ENCODE results near the gene KNCN.

KNCN gene

GRCh38 chr1:46522184-46522968 lies 29.1 kb downstream of the KNCN start:
- no peak overlapping the region for H3K4me3 ChIP-seq (ENCODE audit: low read depth, low read length)
- no peak for TF ChIP-seq CTCF (conservative IDR thresholded peaks at IDR 0.05; ENCODE audit: low read depth, low read length)
- DNase-seq (ENCODE audit: low read depth), result peak; percentile 89

DNA sequence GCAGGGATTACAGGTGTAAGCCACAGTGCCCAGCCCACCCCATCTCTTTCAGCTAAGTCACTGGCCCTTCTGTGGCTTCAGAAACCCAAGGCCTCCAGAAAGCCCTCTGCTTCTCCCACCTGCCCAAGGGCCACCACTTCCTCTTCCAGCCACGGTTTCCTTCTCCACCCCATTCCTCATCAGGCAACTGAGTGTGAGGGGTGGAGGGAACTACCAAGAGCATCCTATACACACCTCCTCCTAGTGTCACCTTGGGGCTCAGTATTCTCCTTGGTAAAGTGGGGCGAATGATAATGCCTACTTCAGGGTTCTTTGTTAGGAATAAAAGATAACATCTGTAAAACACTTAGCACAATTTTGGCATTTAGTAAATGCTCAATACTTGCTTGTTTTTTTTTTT lies 30.0 kb downstream of the KNCN start:
- TF ChIP-seq CTCF (conservative IDR thresholded peaks at IDR 0.05; ENCODE audit: low read depth, low read length), result no peak
- no peak overlapping the region for H3K4me3 ChIP-seq (ENCODE audit: low read depth, low read length)
- DNase-seq (ENCODE audit: low read depth), result no peak

DNA sequence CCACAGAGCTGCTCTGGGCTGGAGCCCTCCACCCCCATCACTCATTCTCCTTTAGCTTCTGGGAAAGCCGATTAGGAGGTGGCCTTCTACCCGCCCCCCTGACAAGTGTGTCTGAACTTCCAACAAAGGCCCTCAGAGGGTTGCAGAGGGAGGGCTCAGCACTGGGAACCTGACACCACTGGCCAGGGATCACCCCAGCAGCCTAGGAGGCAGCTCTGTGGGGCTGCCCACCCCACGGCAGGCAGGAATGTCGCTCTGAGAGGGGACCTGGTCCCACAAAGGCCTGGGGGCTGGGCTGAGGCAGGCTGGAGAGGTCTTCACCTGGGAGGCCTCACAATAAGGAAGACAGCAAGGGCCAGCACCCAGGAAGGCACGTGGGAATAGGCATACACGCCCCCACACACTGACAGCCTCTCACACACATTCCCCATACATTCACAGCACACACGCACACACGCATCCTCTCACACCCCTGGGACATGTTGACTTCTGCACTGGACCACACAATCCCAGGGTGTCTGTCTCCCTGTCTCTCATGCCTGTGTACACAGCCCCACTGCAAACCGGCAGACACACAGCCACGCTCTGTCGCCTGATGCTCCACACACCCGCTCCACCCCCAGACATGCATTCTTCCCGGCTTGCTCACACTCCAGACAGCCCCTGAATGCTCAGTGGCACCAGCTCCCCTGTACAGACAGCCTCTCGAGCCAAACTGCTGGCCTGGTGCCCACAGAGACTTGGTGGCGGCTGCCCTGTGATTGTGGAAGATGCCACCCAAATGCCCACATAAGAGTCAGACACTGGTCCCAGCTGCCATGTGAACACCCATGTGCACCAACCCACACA lies 31.2 kb downstream of the KNCN start:
- DNase-seq (ENCODE audit: low read depth), result peak; percentile 79
- no peak for TF ChIP-seq CTCF (conservative IDR thresholded peaks at IDR 0.05; ENCODE audit: low read depth, low read length)
- no peak overlapping the region for H3K4me3 ChIP-seq (ENCODE audit: low read depth, low read length)

- no peak overlapping the region for H3K4me3 ChIP-seq (ENCODE audit: low read depth, low read length)
- no peak for DNase-seq (ENCODE audit: low read depth)
- no peak for TF ChIP-seq CTCF (conservative IDR thresholded peaks at IDR 0.05; ENCODE audit: low read depth, low read length)
Observed at GRCh38 chr1:46519209-46519608, 32.2 kb downstream of the KNCN start.

DNA sequence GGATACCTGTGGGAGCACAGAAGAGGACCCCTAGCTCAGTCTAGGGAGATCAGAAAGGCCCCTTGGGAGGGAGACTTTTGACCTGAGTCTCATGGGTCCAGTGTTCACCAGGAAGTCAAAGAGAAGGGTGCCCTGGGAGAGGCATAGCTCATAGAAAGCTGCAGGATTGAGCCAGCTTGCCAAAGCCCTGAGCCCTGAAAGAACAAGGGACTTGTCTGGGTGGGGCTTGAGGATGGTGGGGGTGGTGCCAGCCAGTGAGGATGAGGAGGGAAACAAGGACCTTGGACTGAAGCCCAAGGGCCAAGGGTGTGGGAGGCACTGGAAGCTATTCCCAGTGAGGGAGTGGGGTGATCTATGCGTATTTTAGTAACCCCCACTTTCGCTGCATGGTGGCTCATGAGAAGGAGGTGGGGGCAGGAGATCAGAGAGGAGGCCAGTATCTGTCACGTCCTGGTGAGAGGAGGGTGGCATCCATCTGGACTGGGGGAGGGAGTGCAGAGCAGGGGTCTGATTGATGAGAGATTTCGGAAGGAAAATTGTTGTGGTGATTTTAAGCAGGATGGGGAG lies 33.4 kb downstream of the KNCN start:
- no peak overlapping the region for H3K4me3 ChIP-seq (ENCODE audit: low read depth, low read length)
- no peak for DNase-seq (ENCODE audit: low read depth)
- no peak for TF ChIP-seq CTCF (conservative IDR thresholded peaks at IDR 0.05; ENCODE audit: low read depth, low read length)

- no peak for TF ChIP-seq CTCF (conservative IDR thresholded peaks at IDR 0.05; ENCODE audit: low read depth, low read length)
- H3K4me3 ChIP-seq (ENCODE audit: low read depth, low read length), result no peak overlapping the region
- no peak for DNase-seq (ENCODE audit: low read depth)
Observed at GRCh38 chr1:46517010-46517600, 34.3 kb downstream of the KNCN start.
